K562 (cell line): ENCODE results near the gene ZAP70. TPM values are rescaled to one million over a fixed set of nuclear protein-coding genes. Genes with fewer than 3 reads are reported as not detected.

ENCODE experiments used
- BCL6 ChIP-seq: fragments of 250-450 bp; sonication (Bioruptor Pico); IDR thresholded peaks from 2 replicates; pipeline ENCODE4 v1.4.0; 2020
- HDAC8 ChIP-seq: fragments of 450-650 bp; IDR thresholded peaks from 2 replicates; pipeline ENCODE4 v1.6.1; 2016; ENCODE audit warnings: mild to moderate bottlenecking, missing genetic modification characterization, moderate library complexity, missing compliant biosample characterization
- KDM1A ChIP-seq, 2 experiments: fragments of 450-650 bp; IDR thresholded peaks; 2 replicates each; pipeline ENCODE4 v1.6.1; 2016; ENCODE audit warnings: mild to moderate bottlenecking in 2 of 2
- OTX1 ChIP-seq: fragments of 450-650 bp; formaldehyde crosslinking; IDR thresholded peaks from 2 replicates; pipeline ENCODE4 v1.4.0; 2022; ENCODE audit warnings: mild to moderate bottlenecking
- RB1 ChIP-seq: fragments of 450-650 bp; IDR thresholded peaks from 2 replicates; pipeline ENCODE4 v1.6.1; 2017; ENCODE audit warnings: low read depth, mild to moderate bottlenecking
- RBBP5 ChIP-seq: fragments of 200-600 bp; sonication (generic); IDR thresholded peaks from 2 replicates; pipeline ENCODE4 v1.6.1; 2012; ENCODE audit warnings: borderline replicate concordance, mild to moderate bottlenecking, low read length, control low read depth, inconsistent platforms; ENCODE audit not compliant: insufficient read depth, poor library complexity, severe bottlenecking
- RUNX1 ChIP-seq: sonication (generic); IDR thresholded peaks from 2 replicates; pipeline ENCODE4 v1.6.1; 2016; ENCODE audit warnings: antibody characterized with exemption, low read depth
- SAFB ChIP-seq: fragments of 200-400 bp; formaldehyde crosslinking; IDR thresholded peaks from 2 replicates; pipeline ENCODE4 v1.6.1; 2017; ENCODE audit warnings: low read depth, low read length, borderline replicate concordance
- SAP30 ChIP-seq: fragments of 200-600 bp; sonication (generic); IDR thresholded peaks from 2 replicates; pipeline ENCODE4 v1.6.1; 2012; ENCODE audit warnings: borderline replicate concordance, low read depth, mild to moderate bottlenecking, moderate library complexity, low read length, control low read depth, inconsistent platforms; ENCODE audit not compliant: insufficient read depth, poor library complexity, severe bottlenecking
- YY1 ChIP-seq, 3 experiments: IDR thresholded peaks; 2 replicates each; pipeline ENCODE4 v1.6.1; 2011; ENCODE audit warnings: low read length in 2 of 3, mild to moderate bottlenecking in 2 of 3, moderate library complexity in 2 of 3, borderline replicate concordance in 1 of 3, control low read depth in 1 of 3, low read depth in 1 of 3; ENCODE audit not compliant: insufficient read depth in 3 of 3, insufficient replicate concordance in 2 of 3, control insufficient read depth in 1 of 3, insufficient read length in 1 of 3; ENCODE audit errors: extremely low read depth in 1 of 3
- ZNF165 ChIP-seq: fragments of 250-450 bp; sonication (Bioruptor Pico); IDR thresholded peaks from 2 replicates; pipeline ENCODE4 v1.4.0; 2020; ENCODE audit warnings: borderline replicate concordance
- ZNF507 ChIP-seq: conservative IDR thresholded peaks from 2 replicates; pipeline ENCODE4 v1.6.1; 2017; ENCODE audit warnings: missing genetic modification characterization, missing compliant biosample characterization
- polyA plus RNA-seq, 8 experiments: library from polyadenylated mRNA; depleted of rRNA in 4 of 8; stranded (reverse) in 5 of 8; unstranded in 3 of 8; fragments of >200 nt; fragmentation: Nextera tagmentation in 2 of 8; fragmentation: Illumina TruSeq in 1 of 8; extraction: Ambion mirVana in 2 of 8; extraction: Trizol in 1 of 8; gene quantifications; 2 replicates each; pipeline versions ENCODE4 v1.2.1 to v1.2.3, GENCODE V29; 2011 to 2014; ENCODE audit warnings: inconsistent platforms in 1 of 8, missing spikeins in 1 of 8
- total RNA-seq, 7 experiments: library from RNA; depleted of rRNA in 6 of 7; stranded (reverse); fragments of >200 nt in 6 of 7; fragmentation: Illumina TruSeq in 2 of 7; extraction: Trizol in 2 of 7; gene quantifications; 2 replicates each; pipeline versions ENCODE4 v1.2.1 to v1.2.3, GENCODE V29; 2011 to 2021; ENCODE audit warnings: low replicate concordance in 1 of 7
- TF ChIP-seq, protein P1 (sequence below): fragments of 200-600 bp; sonication (generic); IDR thresholded peaks from one replicate; pipeline ENCODE4 v1.6.1; 2012; ENCODE audit warnings: mild to moderate bottlenecking, low read depth, low read length, inconsistent platforms
- TF ChIP-seq, protein P2 (sequence below): fragments of 250-450 bp; sonication (Bioruptor Pico); IDR thresholded peaks from 2 replicates; pipeline ENCODE4 v1.8.0; 2021; ENCODE audit warnings: moderate library complexity, mild to moderate bottlenecking, inconsistent platforms

ZAP70 gene
- total and polyA plus RNA-seq, 9 of the 15 experiments (the other 6 are each of a cell fraction or from before 2014, with no cell fraction given) = 0.06 to 0.80 (median 0.21) TPM; not detected in 1

DNA sequence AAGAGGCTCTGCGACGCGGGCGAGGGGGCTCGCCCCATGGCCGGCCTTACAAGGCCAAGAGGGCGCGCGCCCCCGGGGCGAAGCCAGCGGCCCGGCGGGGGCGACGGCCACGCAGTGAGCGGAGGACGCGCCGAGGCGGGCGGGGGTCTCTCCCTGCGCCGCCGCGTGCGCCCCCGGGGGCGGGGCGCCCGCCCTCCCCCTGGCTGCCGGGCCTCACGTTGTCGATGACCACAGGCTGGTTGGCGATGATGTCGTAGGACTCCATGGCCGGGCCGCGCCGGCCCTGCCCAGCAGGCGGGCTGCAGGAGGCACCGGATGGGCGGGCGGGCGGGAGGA lies 49.8 kb upstream of the ZAP70 start (continued):
- no peak for TF ChIP-seq BCL6
- TF ChIP-seq, protein P1, sequence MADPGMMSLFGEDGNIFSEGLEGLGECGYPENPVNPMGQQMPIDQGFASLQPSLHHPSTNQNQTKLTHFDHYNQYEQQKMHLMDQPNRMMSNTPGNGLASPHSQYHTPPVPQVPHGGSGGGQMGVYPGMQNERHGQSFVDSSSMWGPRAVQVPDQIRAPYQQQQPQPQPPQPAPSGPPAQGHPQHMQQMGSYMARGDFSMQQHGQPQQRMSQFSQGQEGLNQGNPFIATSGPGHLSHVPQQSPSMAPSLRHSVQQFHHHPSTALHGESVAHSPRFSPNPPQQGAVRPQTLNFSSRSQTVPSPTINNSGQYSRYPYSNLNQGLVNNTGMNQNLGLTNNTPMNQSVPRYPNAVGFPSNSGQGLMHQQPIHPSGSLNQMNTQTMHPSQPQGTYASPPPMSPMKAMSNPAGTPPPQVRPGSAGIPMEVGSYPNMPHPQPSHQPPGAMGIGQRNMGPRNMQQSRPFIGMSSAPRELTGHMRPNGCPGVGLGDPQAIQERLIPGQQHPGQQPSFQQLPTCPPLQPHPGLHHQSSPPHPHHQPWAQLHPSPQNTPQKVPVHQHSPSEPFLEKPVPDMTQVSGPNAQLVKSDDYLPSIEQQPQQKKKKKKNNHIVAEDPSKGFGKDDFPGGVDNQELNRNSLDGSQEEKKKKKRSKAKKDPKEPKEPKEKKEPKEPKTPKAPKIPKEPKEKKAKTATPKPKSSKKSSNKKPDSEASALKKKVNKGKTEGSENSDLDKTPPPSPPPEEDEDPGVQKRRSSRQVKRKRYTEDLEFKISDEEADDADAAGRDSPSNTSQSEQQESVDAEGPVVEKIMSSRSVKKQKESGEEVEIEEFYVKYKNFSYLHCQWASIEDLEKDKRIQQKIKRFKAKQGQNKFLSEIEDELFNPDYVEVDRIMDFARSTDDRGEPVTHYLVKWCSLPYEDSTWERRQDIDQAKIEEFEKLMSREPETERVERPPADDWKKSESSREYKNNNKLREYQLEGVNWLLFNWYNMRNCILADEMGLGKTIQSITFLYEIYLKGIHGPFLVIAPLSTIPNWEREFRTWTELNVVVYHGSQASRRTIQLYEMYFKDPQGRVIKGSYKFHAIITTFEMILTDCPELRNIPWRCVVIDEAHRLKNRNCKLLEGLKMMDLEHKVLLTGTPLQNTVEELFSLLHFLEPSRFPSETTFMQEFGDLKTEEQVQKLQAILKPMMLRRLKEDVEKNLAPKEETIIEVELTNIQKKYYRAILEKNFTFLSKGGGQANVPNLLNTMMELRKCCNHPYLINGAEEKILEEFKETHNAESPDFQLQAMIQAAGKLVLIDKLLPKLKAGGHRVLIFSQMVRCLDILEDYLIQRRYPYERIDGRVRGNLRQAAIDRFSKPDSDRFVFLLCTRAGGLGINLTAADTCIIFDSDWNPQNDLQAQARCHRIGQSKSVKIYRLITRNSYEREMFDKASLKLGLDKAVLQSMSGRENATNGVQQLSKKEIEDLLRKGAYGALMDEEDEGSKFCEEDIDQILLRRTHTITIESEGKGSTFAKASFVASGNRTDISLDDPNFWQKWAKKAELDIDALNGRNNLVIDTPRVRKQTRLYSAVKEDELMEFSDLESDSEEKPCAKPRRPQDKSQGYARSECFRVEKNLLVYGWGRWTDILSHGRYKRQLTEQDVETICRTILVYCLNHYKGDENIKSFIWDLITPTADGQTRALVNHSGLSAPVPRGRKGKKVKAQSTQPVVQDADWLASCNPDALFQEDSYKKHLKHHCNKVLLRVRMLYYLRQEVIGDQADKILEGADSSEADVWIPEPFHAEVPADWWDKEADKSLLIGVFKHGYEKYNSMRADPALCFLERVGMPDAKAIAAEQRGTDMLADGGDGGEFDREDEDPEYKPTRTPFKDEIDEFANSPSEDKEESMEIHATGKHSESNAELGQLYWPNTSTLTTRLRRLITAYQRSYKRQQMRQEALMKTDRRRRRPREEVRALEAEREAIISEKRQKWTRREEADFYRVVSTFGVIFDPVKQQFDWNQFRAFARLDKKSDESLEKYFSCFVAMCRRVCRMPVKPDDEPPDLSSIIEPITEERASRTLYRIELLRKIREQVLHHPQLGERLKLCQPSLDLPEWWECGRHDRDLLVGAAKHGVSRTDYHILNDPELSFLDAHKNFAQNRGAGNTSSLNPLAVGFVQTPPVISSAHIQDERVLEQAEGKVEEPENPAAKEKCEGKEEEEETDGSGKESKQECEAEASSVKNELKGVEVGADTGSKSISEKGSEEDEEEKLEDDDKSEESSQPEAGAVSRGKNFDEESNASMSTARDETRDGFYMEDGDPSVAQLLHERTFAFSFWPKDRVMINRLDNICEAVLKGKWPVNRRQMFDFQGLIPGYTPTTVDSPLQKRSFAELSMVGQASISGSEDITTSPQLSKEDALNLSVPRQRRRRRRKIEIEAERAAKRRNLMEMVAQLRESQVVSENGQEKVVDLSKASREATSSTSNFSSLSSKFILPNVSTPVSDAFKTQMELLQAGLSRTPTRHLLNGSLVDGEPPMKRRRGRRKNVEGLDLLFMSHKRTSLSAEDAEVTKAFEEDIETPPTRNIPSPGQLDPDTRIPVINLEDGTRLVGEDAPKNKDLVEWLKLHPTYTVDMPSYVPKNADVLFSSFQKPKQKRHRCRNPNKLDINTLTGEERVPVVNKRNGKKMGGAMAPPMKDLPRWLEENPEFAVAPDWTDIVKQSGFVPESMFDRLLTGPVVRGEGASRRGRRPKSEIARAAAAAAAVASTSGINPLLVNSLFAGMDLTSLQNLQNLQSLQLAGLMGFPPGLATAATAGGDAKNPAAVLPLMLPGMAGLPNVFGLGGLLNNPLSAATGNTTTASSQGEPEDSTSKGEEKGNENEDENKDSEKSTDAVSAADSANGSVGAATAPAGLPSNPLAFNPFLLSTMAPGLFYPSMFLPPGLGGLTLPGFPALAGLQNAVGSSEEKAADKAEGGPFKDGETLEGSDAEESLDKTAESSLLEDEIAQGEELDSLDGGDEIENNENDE = no peak
- TF ChIP-seq, protein P2, sequence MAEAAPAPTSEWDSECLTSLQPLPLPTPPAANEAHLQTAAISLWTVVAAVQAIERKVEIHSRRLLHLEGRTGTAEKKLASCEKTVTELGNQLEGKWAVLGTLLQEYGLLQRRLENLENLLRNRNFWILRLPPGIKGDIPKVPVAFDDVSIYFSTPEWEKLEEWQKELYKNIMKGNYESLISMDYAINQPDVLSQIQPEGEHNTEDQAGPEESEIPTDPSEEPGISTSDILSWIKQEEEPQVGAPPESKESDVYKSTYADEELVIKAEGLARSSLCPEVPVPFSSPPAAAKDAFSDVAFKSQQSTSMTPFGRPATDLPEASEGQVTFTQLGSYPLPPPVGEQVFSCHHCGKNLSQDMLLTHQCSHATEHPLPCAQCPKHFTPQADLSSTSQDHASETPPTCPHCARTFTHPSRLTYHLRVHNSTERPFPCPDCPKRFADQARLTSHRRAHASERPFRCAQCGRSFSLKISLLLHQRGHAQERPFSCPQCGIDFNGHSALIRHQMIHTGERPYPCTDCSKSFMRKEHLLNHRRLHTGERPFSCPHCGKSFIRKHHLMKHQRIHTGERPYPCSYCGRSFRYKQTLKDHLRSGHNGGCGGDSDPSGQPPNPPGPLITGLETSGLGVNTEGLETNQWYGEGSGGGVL = no peak
- TF ChIP-seq SAP30 = no peak
- TF ChIP-seq SAFB = no peak
- peak in 2 of 3 experiments; percentile 10 to 26 for TF ChIP-seq YY1 (IDR thresholded peaks at IDR 0.05; ENCODE audit: borderline replicate concordance in 1 of 3, control insufficient read depth in 1 of 3, extremely low read depth in 1 of 3, insufficient read depth in 3 of 3, insufficient read length in 1 of 3, insufficient replicate concordance in 2 of 3, low read depth in 1 of 3, low read length in 2 of 3)
- peak; percentile 56 for TF ChIP-seq RBBP5
- no peak for TF ChIP-seq ZNF507 (tag)
- peak; percentile 54 for TF ChIP-seq RB1
- no peak for TF ChIP-seq KDM1A (IDR thresholded peaks at IDR 0.05)
- no peak for TF ChIP-seq RUNX1
- no peak for TF ChIP-seq HDAC8 (tag)
- TF ChIP-seq ZNF165 = no peak
- no peak for TF ChIP-seq OTX1 (CRISPR knock-in tag)
